H1 (cell line): ENCODE results near the gene GSK3B.

Source experiments
- EP300 ChIP-seq, 2 experiments: IDR thresholded peaks; 1 replicate in 1 of 2; 2 replicates in 1 of 2; pipeline ENCODE4 v1.6.1; 2011 to 2012; ENCODE audit warnings: low read depth in 2 of 2, low read length in 2 of 2, mild to moderate bottlenecking in 2 of 2, borderline replicate concordance in 1 of 2, inconsistent platforms in 1 of 2, moderate library complexity in 1 of 2
- KDM4A ChIP-seq: IDR thresholded peaks from one replicate; pipeline ENCODE4 v1.7.1; 2012; ENCODE audit warnings: low read depth, mild to moderate bottlenecking, moderate library complexity, low read length, inconsistent platforms; ENCODE audit not compliant: severe bottlenecking
- NRF1 ChIP-seq: IDR thresholded peaks from 2 replicates; pipeline ENCODE4 v1.6.1; 2011; ENCODE audit warnings: mild to moderate bottlenecking, low read depth, low read length, improper control_type of control experiment
- POLR2AphosphoS5 ChIP-seq: IDR thresholded peaks from 2 replicates; pipeline ENCODE4 v1.6.1; 2011; ENCODE audit warnings: low read depth, low read length
- RAD21 ChIP-seq, 2 experiments: IDR thresholded peaks in 1 of 2; conservative IDR thresholded peaks in 1 of 2; 2 replicates each; pipeline ENCODE4 v1.6.1; 2011; ENCODE audit warnings: low read depth in 2 of 2, low read length in 2 of 2, improper control_type of control experiment in 1 of 2, inconsistent platforms in 1 of 2, mild to moderate bottlenecking in 1 of 2, moderate library complexity in 1 of 2
- TF ChIP-seq, protein P1 (sequence below): IDR thresholded peaks from 2 replicates; pipeline ENCODE4 v1.6.1; 2011; ENCODE audit warnings: low read depth, mild to moderate bottlenecking, low read length; ENCODE audit not compliant: insufficient read depth
- TF ChIP-seq, protein P2 (sequence below), 3 experiments: IDR thresholded peaks; 1 replicate in 2 of 3; 2 replicates in 1 of 3; pipeline versions ENCODE4 v1.5.1 to v1.6.1; 2011; ENCODE audit warnings: low read length in 3 of 3, mild to moderate bottlenecking in 3 of 3, inconsistent platforms in 2 of 3, low read depth in 1 of 3, moderate library complexity in 1 of 3; ENCODE audit not compliant: insufficient read depth in 1 of 3; ENCODE audit errors: control extremely low read depth in 1 of 3
- TF ChIP-seq, protein P3 (sequence below): IDR thresholded peaks from 2 replicates; pipeline ENCODE4 v1.6.1; 2012; ENCODE audit warnings: inconsistent platforms

DNA sequence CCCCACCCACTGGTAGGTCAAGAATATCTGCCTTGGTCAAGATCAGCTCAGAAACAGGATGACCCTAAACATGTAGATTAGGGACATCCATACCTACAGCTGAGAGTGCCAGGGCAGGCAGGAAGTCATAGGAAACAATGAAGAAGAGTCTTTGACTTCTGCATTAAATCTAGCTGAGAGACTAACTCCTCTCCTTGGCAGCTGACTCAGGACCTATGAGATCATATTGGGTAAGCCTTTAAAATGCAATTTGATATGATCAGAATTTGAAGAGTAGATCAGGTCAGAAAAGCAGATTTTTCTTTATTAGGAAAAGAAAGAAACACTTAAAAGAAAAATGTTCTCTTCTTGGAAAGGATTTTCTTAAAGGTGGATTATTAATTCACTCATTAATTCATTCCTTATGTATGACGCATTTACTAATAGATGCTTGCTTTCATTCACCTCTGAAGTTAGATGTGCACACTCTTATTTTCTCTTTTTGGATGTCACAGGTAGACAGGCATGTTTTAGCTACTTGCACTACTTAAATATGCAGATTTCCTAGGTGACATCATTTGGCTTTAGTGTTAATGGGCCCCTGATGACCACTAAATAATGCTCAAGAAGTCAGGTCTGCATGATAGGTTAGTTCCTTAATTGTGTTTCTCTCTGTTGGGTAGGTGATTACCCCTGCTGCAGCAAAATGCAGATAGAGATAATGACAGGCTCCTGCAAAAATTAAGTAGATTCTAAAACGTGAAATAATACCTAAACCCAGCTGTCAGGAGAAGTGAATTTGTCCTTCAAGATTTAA lies 35.7 kb upstream of the GSK3B start:
- TF ChIP-seq, protein P1, sequence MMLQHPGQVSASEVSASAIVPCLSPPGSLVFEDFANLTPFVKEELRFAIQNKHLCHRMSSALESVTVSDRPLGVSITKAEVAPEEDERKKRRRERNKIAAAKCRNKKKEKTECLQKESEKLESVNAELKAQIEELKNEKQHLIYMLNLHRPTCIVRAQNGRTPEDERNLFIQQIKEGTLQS, result no peak
- TF ChIP-seq EP300 (IDR thresholded peaks at IDR 0.05; ENCODE audit: borderline replicate concordance in 1 of 2, low read depth in 2 of 2, low read length in 2 of 2) (no peak), POLR2AphosphoS5 (no peak), RAD21 (IDR thresholded peaks at IDR 0.05 in 1 of 2, conservative IDR thresholded peaks at IDR 0.05 in 1 of 2; ENCODE audit: low read depth in 2 of 2, low read length in 2 of 2) (no peak), KDM4A (no peak), NRF1 (no peak)
- TF ChIP-seq, protein P2, sequence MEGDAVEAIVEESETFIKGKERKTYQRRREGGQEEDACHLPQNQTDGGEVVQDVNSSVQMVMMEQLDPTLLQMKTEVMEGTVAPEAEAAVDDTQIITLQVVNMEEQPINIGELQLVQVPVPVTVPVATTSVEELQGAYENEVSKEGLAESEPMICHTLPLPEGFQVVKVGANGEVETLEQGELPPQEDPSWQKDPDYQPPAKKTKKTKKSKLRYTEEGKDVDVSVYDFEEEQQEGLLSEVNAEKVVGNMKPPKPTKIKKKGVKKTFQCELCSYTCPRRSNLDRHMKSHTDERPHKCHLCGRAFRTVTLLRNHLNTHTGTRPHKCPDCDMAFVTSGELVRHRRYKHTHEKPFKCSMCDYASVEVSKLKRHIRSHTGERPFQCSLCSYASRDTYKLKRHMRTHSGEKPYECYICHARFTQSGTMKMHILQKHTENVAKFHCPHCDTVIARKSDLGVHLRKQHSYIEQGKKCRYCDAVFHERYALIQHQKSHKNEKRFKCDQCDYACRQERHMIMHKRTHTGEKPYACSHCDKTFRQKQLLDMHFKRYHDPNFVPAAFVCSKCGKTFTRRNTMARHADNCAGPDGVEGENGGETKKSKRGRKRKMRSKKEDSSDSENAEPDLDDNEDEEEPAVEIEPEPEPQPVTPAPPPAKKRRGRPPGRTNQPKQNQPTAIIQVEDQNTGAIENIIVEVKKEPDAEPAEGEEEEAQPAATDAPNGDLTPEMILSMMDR (IDR thresholded peaks at IDR 0.05; ENCODE audit: control extremely low read depth in 1 of 3, insufficient read depth in 1 of 3, low read depth in 1 of 3, low read length in 3 of 3), result no peak
- TF ChIP-seq, protein P3, sequence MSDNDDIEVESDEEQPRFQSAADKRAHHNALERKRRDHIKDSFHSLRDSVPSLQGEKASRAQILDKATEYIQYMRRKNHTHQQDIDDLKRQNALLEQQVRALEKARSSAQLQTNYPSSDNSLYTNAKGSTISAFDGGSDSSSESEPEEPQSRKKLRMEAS, result no peak
